Measurements from ENCODE around the gene COL4A1.
A peak's percentile ranks its signal among the peaks of the same experiment; 100 is the strongest.
"Not testable (repeated sequence)": the region's sequence is repeated elsewhere in the genome, so short reads cannot be mapped to it uniquely, and the experiment has no call there.

Gene COL4A1

GRCh38 chr13:110113284-110113764 lies 193.6 kb downstream of the COL4A1 start:
- peak; percentile 34 to 83 for DNase-seq (ENCODE audit: low read depth in 2 of 2)
- TF ChIP-seq, protein P1, sequence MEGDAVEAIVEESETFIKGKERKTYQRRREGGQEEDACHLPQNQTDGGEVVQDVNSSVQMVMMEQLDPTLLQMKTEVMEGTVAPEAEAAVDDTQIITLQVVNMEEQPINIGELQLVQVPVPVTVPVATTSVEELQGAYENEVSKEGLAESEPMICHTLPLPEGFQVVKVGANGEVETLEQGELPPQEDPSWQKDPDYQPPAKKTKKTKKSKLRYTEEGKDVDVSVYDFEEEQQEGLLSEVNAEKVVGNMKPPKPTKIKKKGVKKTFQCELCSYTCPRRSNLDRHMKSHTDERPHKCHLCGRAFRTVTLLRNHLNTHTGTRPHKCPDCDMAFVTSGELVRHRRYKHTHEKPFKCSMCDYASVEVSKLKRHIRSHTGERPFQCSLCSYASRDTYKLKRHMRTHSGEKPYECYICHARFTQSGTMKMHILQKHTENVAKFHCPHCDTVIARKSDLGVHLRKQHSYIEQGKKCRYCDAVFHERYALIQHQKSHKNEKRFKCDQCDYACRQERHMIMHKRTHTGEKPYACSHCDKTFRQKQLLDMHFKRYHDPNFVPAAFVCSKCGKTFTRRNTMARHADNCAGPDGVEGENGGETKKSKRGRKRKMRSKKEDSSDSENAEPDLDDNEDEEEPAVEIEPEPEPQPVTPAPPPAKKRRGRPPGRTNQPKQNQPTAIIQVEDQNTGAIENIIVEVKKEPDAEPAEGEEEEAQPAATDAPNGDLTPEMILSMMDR (IDR thresholded peaks at IDR 0.05; ENCODE audit: low read depth, low read length) = no peak
- no peak overlapping the region for H3K4me3 ChIP-seq (replicated peaks in 1 of 2; ENCODE audit: low read depth in 2 of 2, low read length in 2 of 2)

GRCh38 chr13:110112379-110112778 lies 194.6 kb downstream of the COL4A1 start:
- not testable (repeated sequence) for H3K4me3 ChIP-seq (replicated peaks in 1 of 2; ENCODE audit: low read depth in 2 of 2, low read length in 2 of 2)
- DNase-seq (ENCODE audit: low read depth in 2 of 2) = peak; percentile 32 to 34
- TF ChIP-seq, protein P1 (IDR thresholded peaks at IDR 0.05; ENCODE audit: low read depth, low read length) = peak; percentile 44

- DNase-seq (ENCODE audit: low read depth in 2 of 2) = no peak
- TF ChIP-seq, protein P1 (IDR thresholded peaks at IDR 0.05; ENCODE audit: low read depth, low read length) = no peak
- no peak overlapping the region for H3K4me3 ChIP-seq (replicated peaks in 1 of 2; ENCODE audit: low read depth in 2 of 2, low read length in 2 of 2)
These were observed 196.2 kb downstream of the COL4A1 start for GRCh38 chr13:110110783-110111182.

- peak; percentile 90 to 94 for DNase-seq (ENCODE audit: low read depth in 2 of 2)
- TF ChIP-seq, protein P1 (IDR thresholded peaks at IDR 0.05; ENCODE audit: low read depth, low read length) = no peak
- H3K4me3 ChIP-seq (replicated peaks in 1 of 2; ENCODE audit: low read depth in 2 of 2, low read length in 2 of 2) = no peak overlapping the region
These were observed 197.0 kb downstream of the COL4A1 start for GRCh38 chr13:110109910-110110309.

DNA sequence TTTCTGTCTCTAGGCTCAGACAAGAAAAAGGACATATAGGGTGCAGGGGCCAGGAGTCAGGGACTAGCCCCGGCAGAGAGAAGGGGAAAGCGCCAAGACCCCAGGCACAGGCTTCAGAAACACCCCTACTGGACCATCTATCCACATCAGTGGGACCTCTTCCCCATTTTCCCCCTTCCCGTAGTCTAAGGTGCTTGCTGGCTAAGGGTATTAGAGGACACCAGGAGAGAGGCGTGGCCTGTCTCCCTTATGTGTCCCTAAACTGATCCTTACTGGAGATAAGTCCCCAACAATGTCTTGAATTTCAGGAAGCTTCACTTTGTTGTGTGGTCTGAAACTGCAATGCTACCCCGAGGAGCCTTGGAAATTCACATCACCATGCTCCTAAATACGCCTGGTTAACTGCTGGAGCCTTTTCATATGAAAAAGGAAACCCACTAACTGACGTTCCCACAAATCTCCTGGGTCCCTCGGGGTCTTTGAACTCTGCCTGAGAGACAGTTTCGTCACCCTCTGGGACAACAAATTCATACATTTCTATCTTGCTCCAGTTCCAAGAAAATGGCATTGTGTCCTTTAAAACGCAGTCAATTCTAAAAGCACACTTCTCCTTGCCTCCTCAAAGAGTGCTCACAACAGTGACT lies 197.7 kb downstream of the COL4A1 start:
- TF ChIP-seq, protein P1 (IDR thresholded peaks at IDR 0.05; ENCODE audit: low read depth, low read length) = no peak
- no peak overlapping the region for H3K4me3 ChIP-seq (replicated peaks in 1 of 2; ENCODE audit: low read depth in 2 of 2, low read length in 2 of 2)
- peak in 1 of 2 donors; percentile 28 for DNase-seq (ENCODE audit: low read depth in 2 of 2)

GRCh38 chr13:110108348-110109139 lies 198.4 kb downstream of the COL4A1 start:
- H3K4me3 ChIP-seq (replicated peaks in 1 of 2; ENCODE audit: low read depth in 2 of 2, low read length in 2 of 2) = no peak overlapping the region
- TF ChIP-seq, protein P1 (IDR thresholded peaks at IDR 0.05; ENCODE audit: low read depth, low read length) = peak; percentile 85
- DNase-seq (ENCODE audit: low read depth in 2 of 2) = peak; percentile 92 to 94
